NCI-H187 (cell line): ENCODE measurements around the gene ABCB4.
"Not testable (repeated sequence)": the region's sequence is repeated elsewhere in the genome, so short reads cannot be mapped to it uniquely, and the experiment has no call there.

Source experiments
- DNase-seq, 2 experiments: peaks; one replicate each; lab custom pipeline; 2025; lab: John Stamatoyannopoulos, UW

ABCB4 gene

GRCh38 chr7:87476179-87476557 is 688 bp upstream of the ABCB4 start:
- DNase-seq = no peak

- DNase-seq = no peak
Observed at GRCh38 chr7:87474533-87475358, 734 bp downstream of the ABCB4 start.

GRCh38 chr7:87473986-87474385 is 1.5 kb downstream of the ABCB4 start:
- no peak for DNase-seq

GRCh38 chr7:87473192-87473591 is 2.3 kb downstream of the ABCB4 start:
- DNase-seq = no peak

DNA sequence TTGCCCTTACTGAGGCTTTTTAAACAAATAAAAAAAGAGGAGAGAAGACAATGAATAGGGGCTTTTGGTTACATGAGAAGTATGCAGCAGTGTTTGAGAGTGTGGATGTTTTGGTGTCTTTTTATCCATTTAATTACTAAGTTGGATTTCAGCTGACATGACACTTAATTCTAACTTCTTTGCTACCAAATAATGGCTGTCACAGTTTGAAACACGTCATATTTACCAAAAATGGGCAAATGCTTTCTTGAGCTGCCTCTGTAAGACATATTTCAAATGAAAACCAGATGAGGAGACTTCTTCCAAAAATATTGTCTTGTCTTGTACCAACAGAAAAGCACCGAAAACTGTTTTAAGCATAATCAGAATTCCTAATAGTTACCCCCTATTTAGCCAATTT is 4.0 kb downstream of the ABCB4 start:
- DNase-seq = no peak

DNA sequence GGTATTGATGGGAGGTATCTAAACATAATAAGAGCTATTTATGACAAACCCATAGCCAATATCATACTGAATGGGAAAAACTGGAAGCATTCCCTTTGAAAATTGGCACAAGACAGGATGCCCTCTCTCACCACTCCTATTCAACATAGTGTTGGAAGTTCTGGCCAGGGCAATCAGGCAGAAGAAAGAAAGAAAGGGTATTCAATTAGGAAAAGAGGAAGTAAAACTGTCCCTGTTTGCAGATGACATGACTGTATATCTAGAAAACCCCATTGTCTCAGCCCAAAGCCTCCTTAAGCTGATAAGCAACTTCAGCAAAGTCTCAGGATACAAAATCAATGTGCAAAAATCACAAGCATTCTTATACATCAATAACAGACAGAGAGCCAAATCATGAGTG is 6.3 kb downstream of the ABCB4 start:
- DNase-seq = not testable (repeated sequence)

DNA sequence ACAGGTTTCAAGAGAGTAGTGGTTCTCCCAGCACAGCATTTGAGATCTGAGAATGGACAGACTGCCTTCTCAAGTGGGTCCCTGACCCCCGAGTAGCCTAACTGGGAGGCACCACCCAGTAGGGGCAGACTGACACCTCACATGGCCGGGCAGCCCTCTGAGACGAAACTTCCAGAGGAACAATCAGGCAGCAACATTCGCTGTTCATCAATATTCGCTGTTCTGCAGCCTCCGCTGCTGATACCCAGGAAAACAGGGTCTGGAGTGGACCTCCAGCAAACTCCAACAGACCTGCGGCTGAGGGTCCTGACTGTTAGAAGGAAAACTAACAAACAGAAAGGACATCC is 10.0 kb downstream of the ABCB4 start:
- not testable (repeated sequence) for DNase-seq

- DNase-seq = peak; percentile 34 to 50
Observed at GRCh38 chr7:87464830-87465533, 10.5 kb downstream of the ABCB4 start.

GRCh38 chr7:87463982-87464381 is 11.5 kb downstream of the ABCB4 start:
- no peak for DNase-seq

GRCh38 chr7:87460444-87460843 is 15.0 kb downstream of the ABCB4 start:
- not testable (repeated sequence) for DNase-seq

DNA sequence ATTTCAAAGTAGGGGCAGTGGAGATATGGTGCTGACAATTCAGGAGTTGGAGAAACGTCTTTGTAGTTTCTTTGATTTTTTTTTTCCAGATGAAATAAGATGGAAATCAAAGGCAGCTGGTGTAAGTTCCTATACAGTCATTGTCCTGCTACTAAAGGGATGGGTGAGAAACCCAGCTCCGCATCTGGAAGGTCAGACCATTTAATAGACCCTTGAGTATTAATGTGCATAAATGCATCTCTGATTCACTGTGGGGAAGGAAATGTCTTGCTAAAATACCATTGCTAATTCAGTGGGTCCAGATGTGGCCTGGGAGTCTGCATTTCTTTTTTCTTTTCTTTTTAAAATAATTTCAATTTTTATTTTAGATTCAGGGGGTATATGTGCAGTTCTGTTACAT is 15.5 kb downstream of the ABCB4 start:
- no peak for DNase-seq

DNA sequence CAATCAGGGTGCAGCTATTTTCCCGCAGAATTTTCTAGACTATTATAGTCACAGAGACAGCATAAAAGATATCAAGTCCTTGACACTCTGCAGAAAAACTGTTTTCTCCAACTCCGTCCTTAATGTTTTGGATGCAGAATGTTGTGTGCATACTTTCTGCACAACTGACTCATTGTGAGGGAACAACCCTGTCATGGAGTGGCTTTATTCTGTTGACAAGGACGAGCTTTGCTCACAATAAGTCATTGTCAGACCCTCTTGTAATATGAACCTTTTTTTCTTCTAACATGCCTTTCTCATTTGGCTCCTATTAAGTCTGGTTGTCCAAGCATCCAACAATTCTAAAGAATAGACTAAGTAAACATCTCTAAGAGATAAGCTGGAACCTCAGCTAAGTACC is 17.3 kb downstream of the ABCB4 start:
- DNase-seq = no peak

DNA sequence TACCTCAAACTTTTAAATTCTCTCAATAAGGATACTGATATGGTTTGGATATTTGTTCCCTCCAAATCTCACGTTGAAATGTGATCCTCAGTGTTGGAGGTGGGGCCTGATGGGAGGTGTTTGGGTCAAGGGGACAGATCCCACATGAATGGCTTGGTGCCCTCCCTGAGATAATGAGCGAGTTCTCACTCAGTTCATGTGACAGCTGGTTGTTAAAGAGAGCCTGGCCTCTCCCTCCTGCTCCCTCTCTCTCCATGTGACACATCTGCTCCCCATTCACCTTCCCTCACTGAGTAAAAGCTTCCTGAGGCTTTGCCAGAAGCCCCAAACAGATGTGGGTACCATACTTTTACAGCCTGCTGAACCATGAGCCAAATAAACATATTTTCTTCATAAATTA is 19.2 kb downstream of the ABCB4 start:
- DNase-seq = no peak

- no peak for DNase-seq
Observed at GRCh38 chr7:87452279-87452678, 23.2 kb downstream of the ABCB4 start.

GRCh38 chr7:87451187-87451586 is 24.3 kb downstream of the ABCB4 start:
- no peak for DNase-seq

GRCh38 chr7:87450706-87451105 is 24.8 kb downstream of the ABCB4 start:
- no peak for DNase-seq

DNA sequence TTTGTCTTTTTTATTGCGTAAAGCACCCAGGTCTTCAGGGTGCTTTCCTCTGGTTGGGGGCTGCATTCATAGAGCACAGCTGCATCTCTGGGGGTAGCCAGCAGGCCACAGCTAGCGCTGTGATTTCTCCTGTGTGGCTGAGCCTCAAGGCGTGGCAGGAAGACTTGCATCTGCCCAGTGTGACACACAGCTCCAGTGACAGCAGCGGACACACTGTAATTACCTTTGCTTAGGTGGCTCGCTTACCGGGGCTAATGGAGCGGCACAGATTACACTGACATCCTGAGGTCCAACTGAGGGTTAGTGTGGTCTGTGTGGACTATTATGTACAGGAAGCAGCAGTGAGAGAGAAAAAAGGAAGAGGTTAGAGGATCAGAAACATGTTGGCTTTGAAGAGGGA is 27.1 kb downstream of the ABCB4 start:
- DNase-seq = no peak

GRCh38 chr7:87447116-87447635 is 28.3 kb downstream of the ABCB4 start:
- DNase-seq = no peak

DNA sequence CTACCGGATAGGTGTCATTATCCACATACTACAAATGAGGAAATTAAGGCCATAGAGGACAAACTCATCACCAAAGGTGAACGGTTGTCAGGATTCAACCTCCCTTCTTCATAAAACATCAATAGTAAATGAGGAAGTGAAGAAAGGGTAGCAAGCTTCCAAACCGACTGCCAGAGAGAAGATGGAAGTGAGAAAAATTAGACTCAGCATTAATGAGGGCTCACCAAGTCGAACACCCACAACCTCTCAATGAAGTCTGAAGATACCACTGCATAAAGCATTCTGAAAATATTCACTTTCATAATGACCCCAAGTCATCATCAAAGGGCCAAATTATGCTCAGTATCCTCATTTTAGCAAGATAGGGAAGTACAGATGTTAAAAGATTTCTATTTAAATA is 29.6 kb downstream of the ABCB4 start:
- DNase-seq = no peak

DNA sequence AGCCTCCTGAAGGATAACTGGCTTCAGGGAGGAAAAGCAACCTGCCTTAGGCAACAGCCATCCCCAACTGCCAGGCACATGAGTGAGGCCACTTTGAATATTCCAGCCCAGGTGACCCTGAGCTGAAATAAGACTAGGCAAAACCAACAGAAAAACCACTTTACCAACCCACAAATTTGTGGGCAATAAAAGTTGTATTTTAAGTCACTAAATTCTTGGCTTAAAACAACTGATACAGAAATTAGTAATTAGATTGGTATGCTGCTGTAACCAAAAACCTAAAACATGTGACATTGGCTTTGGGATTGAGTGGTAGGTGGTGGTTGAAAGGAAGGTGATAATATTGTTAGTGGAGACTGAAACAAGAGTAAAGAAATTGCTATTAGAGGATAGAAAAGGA is 39.9 kb downstream of the ABCB4 start:
- no peak for DNase-seq

DNA sequence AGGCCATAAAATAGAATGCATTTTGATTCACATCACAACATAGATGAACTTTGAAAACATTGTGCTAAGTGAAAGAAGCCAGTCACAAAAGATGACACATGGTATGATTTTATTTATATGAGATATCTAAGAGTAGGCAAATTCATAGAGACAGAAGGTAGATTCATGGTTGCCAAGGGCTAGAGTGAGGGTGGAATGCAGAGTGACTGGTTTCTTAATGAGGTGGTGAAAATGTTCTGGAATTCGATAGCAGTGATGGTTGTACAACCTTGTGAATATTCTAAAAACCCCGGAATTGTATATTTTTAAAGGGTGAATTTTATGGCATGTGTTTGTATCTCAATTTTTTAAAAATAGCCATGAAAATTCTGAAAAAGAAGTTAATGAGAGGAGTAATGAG is 42.9 kb downstream of the ABCB4 start:
- no peak for DNase-seq

- DNase-seq = no peak
Observed at GRCh38 chr7:87427288-87427687, 48.2 kb downstream of the ABCB4 start.

DNA sequence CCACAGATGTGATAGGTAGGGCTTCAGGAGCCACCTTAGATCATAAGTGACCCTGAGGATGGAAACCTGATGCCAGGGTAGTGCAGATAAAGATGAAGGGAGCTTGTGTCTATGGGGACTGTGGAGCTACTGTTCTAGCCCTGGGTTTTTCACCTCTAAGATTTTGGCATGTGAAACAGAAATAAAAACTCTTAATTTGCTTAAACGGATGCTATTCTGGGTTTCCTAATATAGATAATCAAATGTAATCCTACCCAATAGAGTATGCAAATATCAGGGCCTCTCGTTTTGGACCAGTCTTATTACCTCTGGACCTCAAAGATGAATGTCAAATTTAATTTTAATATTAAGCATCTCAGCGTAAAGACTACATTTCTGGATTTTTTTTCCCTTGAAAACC is 49.3 kb downstream of the ABCB4 start:
- DNase-seq = no peak

- no peak for DNase-seq
Observed at GRCh38 chr7:87424075-87424474, 51.4 kb downstream of the ABCB4 start.
